Sigmoid colon (tissue), 4 donors: ENCODE measurements around the gene ACY1.

Source experiments
- EP300 ChIP-seq, 4 donors: sonication (generic); formaldehyde crosslinking; IDR thresholded peaks; one replicate each; pipeline ENCODE4 v1.6.1; 2017; ENCODE audit warnings: antibody characterized with exemption in 4 of 4
- POLR2A ChIP-seq, 2 donors: fragments of 450-650 bp; IDR thresholded peaks; one replicate each; pipeline ENCODE4 v1.6.1; 2016; ENCODE audit warnings: antibody characterized with exemption in 2 of 2, mild to moderate bottlenecking in 2 of 2, moderate library complexity in 2 of 2
- POLR2AphosphoS5 ChIP-seq, 4 donors: sonication (generic); formaldehyde crosslinking; IDR thresholded peaks; one replicate each; pipeline ENCODE4 v1.6.1; 2017; ENCODE audit warnings: antibody characterized with exemption in 4 of 4
- TF ChIP-seq, protein P1 (sequence below), 4 experiments: fragments of 450-650 bp in 3 of 4; fragments of 200-600 bp in 1 of 4; IDR thresholded peaks; one replicate each; pipeline ENCODE4 v1.5.1; 2016 to 2019; ENCODE audit warnings: antibody characterized with exemption in 4 of 4, mild to moderate bottlenecking in 3 of 4, moderate library complexity in 2 of 4

DNA sequence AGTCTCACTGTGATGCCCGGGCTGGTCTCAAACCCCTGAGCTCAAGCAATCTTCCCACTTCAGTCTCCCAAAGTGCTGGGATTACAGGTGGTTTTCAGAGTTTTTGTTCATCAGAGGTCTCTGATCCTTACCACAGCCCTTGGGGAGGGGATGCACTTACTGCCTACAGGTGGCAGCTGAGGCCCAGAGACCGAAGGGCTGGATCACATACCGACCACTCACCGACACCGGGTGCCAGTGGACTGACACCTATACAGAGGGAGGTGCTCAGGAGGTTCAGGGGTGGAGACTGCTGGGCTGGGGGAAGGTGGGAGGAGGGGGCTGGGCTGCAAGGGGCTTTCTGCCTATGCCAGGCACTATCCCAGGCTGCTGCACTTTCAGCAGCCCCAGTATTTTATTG is 53.5 kb downstream of the ACY1 start:
- TF ChIP-seq, protein P1, sequence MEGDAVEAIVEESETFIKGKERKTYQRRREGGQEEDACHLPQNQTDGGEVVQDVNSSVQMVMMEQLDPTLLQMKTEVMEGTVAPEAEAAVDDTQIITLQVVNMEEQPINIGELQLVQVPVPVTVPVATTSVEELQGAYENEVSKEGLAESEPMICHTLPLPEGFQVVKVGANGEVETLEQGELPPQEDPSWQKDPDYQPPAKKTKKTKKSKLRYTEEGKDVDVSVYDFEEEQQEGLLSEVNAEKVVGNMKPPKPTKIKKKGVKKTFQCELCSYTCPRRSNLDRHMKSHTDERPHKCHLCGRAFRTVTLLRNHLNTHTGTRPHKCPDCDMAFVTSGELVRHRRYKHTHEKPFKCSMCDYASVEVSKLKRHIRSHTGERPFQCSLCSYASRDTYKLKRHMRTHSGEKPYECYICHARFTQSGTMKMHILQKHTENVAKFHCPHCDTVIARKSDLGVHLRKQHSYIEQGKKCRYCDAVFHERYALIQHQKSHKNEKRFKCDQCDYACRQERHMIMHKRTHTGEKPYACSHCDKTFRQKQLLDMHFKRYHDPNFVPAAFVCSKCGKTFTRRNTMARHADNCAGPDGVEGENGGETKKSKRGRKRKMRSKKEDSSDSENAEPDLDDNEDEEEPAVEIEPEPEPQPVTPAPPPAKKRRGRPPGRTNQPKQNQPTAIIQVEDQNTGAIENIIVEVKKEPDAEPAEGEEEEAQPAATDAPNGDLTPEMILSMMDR (IDR thresholded peaks at IDR 0.05) = no peak
- no peak for TF ChIP-seq POLR2A (IDR thresholded peaks at IDR 0.05)
- TF ChIP-seq POLR2AphosphoS5 (IDR thresholded peaks at IDR 0.05) = no peak
- no peak for TF ChIP-seq EP300 (IDR thresholded peaks at IDR 0.05)
